Measurements from ENCODE around the gene PERM1. TPM values are rescaled to one million over a fixed set of nuclear protein-coding genes. Genes with fewer than 3 reads are reported as not detected.

The PERM1 gene
- total and polyA plus RNA-seq, 2 of the 13 experiments (the other 11 are each of a cell fraction or from before 2014, with no cell fraction given) = 0.04 to 0.29 TPM

DNA sequence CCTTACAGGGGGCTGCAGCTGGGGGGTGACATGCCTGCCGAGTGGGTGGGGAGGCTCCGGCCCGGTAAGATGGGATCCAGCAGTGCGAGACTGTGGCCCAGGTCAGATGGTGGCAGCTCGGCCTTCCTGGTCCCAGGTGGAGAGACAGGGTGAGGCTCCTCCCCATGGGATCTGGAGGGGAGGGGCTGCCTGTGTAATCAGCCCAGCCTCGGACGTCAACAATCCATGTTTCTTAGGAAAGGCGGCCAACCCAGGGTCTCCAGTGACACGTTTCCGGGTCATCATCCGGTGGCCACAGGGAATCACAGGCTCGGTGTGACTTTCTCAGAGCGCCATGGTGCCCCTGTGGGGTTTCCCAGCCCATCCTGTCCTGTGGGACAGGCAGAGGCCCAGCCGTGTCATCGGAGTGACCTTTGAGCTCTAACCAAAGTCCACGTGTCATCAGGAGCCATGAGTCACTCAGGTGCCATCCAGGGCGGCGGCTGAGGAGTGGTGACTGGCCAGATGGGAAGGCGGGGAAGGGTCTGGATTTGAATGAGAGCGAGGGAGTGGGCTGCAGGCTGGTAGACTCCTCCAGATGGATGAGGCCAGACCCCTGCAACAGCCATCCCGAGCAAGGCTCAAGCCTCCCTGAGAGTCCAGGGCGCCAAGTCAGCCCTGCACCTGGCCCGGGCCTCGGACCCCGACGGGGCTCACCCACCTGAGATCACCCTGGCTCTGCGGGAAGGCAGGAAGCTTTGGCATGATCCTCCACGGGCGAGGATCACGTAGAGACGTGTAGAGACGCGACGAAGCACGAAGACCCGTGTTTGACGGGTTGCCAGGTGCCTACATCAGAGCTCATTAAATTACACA is 24.6 kb upstream of the PERM1 start (continued):
- TF ChIP-seq NFATC3 (CRISPR knock-in tag; IDR thresholded peaks at IDR 0.05) = no peak
- TF ChIP-seq SRF (IDR thresholded peaks at IDR 0.05; ENCODE audit: low read depth, low read length) = no peak
- TF ChIP-seq, protein P1, sequence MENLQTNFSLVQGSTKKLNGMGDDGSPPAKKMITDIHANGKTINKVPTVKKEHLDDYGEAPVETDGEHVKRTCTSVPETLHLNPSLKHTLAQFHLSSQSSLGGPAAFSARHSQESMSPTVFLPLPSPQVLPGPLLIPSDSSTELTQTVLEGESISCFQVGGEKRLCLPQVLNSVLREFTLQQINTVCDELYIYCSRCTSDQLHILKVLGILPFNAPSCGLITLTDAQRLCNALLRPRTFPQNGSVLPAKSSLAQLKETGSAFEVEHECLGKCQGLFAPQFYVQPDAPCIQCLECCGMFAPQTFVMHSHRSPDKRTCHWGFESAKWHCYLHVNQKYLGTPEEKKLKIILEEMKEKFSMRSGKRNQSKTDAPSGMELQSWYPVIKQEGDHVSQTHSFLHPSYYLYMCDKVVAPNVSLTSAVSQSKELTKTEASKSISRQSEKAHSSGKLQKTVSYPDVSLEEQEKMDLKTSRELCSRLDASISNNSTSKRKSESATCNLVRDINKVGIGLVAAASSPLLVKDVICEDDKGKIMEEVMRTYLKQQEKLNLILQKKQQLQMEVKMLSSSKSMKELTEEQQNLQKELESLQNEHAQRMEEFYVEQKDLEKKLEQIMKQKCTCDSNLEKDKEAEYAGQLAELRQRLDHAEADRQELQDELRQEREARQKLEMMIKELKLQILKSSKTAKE (CRISPR knock-in tag; IDR thresholded peaks at IDR 0.05; ENCODE audit: borderline replicate concordance) = peak; percentile 85
- peak; percentile 81; the same call in 1 of the 2 replicates for TF ChIP-seq ISL2 (CRISPR knock-in tag; IDR thresholded peaks at IDR 0.05)
- TF ChIP-seq MIXL1 (CRISPR knock-in tag; IDR thresholded peaks at IDR 0.05) = peak; percentile 80
- TF ChIP-seq BRCA1 (CRISPR knock-in tag; IDR thresholded peaks at IDR 0.05) = peak; percentile 96
- TF ChIP-seq, protein P2, sequence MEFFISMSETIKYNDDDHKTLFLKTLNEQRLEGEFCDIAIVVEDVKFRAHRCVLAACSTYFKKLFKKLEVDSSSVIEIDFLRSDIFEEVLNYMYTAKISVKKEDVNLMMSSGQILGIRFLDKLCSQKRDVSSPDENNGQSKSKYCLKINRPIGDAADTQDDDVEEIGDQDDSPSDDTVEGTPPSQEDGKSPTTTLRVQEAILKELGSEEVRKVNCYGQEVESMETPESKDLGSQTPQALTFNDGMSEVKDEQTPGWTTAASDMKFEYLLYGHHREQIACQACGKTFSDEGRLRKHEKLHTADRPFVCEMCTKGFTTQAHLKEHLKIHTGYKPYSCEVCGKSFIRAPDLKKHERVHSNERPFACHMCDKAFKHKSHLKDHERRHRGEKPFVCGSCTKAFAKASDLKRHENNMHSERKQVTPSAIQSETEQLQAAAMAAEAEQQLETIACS (CRISPR knock-in tag; IDR thresholded peaks at IDR 0.05) = no peak
- TF ChIP-seq ZNF382 (CRISPR knock-in tag; IDR thresholded peaks at IDR 0.05; ENCODE audit: borderline replicate concordance) = no peak
- 0 out of 2 replicates have a peak, but pooled peaks have one; percentile 52 for TF ChIP-seq GTF3A (CRISPR knock-in tag; conservative IDR thresholded peaks at IDR 0.05)
- TF ChIP-seq SIX4 (CRISPR knock-in tag; IDR thresholded peaks at IDR 0.05) = peak; percentile 49; the same call in 1 of the 2 replicates
- TF ChIP-seq RFX1 (IDR thresholded peaks at IDR 0.05) = no peak
- TF ChIP-seq ZNF337 (CRISPR knock-in tag; IDR thresholded peaks at IDR 0.05; ENCODE audit: borderline replicate concordance, low read depth) = no peak
- TF ChIP-seq, protein P3, sequence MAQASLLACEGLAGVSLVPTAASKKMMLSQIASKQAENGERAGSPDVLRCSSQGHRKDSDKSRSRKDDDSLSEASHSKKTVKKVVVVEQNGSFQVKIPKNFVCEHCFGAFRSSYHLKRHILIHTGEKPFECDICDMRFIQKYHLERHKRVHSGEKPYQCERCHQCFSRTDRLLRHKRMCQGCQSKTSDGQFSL (CRISPR knock-in tag; IDR thresholded peaks at IDR 0.05) = peak; percentile 56; the same call in 1 of the 2 replicates
- TF ChIP-seq, protein P4, sequence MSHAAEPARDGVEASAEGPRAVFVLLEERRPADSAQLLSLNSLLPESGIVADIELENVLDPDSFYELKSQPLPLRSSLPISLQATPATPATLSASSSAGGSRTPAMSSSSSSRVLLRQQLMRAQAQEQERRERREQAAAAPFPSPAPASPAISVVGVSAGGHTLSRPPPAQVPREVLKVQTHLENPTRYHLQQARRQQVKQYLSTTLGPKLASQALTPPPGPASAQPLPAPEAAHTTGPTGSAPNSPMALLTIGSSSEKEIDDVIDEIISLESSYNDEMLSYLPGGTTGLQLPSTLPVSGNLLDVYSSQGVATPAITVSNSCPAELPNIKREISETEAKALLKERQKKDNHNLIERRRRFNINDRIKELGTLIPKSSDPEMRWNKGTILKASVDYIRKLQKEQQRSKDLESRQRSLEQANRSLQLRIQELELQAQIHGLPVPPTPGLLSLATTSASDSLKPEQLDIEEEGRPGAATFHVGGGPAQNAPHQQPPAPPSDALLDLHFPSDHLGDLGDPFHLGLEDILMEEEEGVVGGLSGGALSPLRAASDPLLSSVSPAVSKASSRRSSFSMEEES (CRISPR knock-in tag; IDR thresholded peaks at IDR 0.05) = peak; percentile 96
- peak; percentile 85 for TF ChIP-seq RNF2 (conservative IDR thresholded peaks at IDR 0.05; ENCODE audit: low read depth)
- TF ChIP-seq ZFP62 (CRISPR knock-in tag; IDR thresholded peaks at IDR 0.05) = no peak
- no peak for TF ChIP-seq TCF12 (IDR thresholded peaks at IDR 0.05)
- no peak; the same call in 1 of the 2 replicates for TF ChIP-seq TCF12 (CRISPR knock-in tag; IDR thresholded peaks at IDR 0.05)
- TF ChIP-seq, protein P5, sequence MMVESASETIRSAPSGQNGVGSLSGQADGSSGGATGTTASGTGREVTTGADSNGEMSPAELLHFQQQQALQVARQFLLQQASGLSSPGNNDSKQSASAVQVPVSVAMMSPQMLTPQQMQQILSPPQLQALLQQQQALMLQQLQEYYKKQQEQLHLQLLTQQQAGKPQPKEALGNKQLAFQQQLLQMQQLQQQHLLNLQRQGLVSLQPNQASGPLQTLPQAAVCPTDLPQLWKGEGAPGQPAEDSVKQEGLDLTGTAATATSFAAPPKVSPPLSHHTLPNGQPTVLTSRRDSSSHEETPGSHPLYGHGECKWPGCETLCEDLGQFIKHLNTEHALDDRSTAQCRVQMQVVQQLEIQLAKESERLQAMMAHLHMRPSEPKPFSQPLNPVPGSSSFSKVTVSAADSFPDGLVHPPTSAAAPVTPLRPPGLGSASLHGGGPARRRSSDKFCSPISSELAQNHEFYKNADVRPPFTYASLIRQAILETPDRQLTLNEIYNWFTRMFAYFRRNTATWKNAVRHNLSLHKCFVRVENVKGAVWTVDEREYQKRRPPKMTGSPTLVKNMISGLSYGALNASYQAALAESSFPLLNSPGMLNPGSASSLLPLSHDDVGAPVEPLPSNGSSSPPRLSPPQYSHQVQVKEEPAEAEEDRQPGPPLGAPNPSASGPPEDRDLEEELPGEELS (CRISPR knock-in tag; IDR thresholded peaks at IDR 0.05) = peak; percentile 74
- TF ChIP-seq, protein P6, sequence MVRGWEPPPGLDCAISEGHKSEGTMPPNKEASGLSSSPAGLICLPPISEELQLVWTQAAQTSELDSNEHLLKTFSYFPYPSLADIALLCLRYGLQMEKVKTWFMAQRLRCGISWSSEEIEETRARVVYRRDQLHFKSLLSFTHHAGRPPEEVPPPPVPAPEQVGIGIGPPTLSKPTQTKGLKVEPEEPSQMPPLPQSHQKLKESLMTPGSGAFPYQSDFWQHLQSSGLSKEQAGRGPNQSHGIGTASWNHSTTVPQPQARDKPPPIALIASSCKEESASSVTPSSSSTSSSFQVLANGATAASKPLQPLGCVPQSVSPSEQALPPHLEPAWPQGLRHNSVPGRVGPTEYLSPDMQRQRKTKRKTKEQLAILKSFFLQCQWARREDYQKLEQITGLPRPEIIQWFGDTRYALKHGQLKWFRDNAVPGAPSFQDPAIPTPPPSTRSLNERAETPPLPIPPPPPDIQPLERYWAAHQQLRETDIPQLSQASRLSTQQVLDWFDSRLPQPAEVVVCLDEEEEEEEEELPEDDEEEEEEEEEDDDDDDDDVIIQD (CRISPR knock-in tag; IDR thresholded peaks at IDR 0.05; ENCODE audit: low read depth) = peak; percentile 54
